Ecto neural progenitor cell (in vitro differentiated cells): ENCODE data around the gene CEBPZOS.

ENCODE experiments used
- DNase-seq: peaks from one replicate; pipeline ENCODE4 v3.0.0-alpha.2; 2018; ENCODE audit warnings: low spot score

The CEBPZOS gene

DNA sequence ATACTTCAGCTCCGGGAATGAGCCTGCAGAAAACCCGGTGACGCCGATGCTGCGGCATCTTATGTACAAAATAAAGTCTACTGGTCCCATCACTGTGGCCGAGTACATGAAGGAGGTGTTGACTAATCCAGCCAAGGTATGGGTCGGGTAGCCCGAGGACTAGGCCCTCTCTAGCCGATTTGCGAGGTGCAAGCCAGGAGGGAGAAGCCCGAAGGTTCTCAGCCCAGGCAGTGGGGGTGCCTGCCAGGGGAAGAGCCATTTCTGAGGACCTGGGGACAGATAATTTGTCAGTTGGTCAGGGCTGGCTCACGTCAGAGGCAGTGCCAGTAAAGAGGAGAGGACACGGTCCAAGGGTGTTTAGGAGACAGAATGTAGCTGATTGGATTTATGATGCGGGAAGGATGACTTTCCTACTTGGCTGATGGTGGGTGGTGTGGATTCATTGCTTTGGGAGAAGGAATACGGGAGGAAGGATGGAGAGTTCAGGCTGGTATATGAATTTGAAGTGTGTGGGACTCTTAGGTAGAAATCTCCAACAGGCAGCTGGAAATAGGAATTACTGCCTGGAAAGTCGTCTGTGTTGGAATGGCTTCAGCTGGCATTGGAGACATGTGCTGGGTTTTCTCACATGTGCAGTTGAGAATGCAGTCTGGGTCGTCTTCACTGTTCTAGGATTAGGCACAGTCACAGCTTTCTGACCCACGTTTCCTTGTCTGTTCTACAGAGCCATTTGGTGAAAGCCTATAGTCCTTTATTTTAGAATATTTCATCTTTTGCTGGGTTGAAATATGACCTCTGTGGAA, 36.0 kb downstream of the CEBPZOS start:
- peak; percentile 50 for DNase-seq

DNA sequence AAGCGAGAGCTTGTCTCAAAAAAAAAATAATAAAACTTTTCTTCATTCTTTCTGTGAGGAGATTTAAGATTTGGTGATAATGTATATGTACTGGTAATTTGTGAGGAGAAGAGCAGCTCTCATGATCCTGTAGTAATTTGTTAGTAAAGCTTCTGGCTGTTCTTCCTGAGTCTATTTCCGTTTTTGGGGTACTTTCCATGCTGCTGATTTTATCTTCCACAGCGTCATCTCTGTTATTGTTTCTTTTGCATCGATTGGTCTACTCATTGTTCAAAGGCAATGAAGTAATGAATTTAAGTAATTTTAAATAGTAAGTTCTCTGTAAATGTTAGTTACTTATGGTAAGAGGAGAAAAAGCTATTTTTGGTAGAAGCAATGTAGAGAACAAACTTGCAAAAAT, 47.1 kb downstream of the CEBPZOS start:
- no peak for DNase-seq

DNA sequence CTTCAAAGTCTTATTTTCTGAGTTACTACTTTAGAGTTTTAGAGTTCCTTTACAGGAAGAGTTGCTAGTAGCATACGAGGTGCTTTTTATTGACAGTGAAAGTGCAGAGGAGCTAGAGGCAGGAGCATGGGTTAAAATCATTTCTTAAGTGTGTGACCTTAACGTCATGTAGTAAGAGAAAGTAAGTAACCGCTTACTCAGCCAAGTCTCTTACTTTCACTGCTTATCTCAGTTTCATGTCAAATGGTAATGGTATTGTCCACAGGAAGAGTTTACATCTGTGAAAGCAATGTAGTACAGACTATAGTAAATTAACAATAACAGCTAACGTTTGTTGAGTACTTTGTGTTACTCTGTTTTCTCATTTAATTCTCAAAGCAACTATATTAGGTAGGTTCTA, 47.7 kb downstream of the CEBPZOS start:
- DNase-seq: no peak

DNA sequence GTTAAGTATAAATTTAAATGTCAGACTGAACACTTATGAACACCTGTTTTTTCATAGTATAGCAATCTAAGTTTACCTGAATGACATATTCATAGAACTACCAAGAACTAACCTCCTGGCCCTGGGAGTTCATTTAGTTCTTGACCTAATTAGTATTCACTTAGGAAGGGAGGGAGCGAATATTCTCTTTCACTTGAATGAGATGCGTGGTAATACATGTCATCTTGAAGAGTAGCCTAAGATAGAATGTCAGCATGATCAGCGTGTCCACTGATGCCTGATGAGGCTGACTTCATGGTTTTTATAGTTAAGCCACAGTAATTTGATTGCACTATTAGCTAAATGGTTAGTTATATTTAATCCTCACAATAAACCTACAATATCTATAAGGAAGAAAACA, 48.5 kb downstream of the CEBPZOS start:
- no peak for DNase-seq

DNA sequence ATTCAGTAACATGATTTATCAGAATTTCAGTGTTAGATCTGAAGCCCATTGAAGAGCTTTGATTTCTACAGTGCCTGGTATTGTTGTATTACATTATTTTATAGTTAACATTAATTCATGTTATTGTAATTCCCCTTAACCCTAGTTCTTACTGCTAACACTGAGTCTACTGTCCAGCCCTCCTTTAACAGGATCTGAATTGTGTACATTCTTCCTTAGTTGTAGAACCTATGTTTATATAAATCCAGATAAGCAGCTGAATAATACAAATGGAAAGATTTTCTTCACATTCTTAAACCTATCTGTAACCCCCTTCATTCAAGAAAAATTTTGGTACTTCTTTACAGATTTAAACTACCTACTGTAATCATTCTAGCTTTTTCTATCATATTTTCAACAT, 49.9 kb downstream of the CEBPZOS start:
- DNase-seq: no peak

DNA sequence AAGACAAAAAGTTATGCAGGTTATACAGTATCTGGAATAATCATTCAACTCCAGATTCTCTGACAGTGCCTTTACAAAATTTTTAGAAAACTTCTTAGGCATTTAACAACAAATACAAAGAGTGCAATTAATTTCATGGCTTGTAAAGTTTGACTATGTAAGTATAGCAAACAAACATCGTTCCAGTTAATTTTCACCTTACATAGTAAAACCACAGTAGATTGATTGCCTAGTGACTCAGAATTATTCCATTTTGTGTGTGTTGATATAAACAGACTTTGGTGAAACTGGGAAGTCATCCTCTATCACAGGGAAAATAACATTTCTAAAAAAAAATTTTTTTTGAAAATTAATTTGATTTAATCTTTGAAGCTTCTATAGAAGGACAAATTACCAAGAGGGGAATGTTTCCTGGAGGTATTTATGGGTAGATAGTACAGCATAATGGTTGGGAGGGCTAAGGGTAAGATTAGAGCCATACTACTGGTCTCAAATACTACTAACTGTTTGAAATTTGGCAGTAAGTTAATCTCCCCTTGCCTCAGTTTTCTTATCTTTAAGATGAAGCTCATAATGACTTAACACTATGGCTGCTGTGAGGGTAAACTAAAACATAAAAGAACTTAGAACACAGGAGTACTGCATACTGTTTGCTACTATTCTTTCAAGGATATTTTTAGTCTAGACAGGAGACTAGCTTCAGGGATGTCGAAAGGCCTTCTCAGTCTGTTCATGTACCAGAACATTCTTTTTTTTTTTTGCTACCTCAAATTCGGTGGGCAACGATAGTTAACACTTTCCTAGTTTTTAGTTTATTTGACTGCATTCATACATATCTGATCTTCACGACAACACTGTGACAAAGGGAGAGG, 54.8 kb downstream of the CEBPZOS start:
- no peak for DNase-seq
